ENCODE data around the gene LTBP1. TPM values are rescaled to one million over a fixed set of nuclear protein-coding genes. Genes with fewer than 3 reads are reported as not detected.

The LTBP1 gene
- total RNA-seq, 1 experiment from 2014 or later, result 28.5 TPM

- no peak overlapping the region for H3K18ac ChIP-seq (ENCODE audit: insufficient read length, low read depth, low read length)
- no peaks in the 10 kb centered on the region for H3K9me3 Mint-ChIP-seq
- H2BK20ac ChIP-seq (ENCODE audit: low read depth, low read length, poor library complexity, severe bottlenecking), result no peak overlapping the region
- no peak overlapping the region for H3K23ac ChIP-seq (ENCODE audit: insufficient read length, low read depth, low read length)
- H3K56ac ChIP-seq (ENCODE audit: insufficient read length, low read depth, low read length), result no peak overlapping the region
- H4K5ac ChIP-seq (ENCODE audit: insufficient read length, low read depth, low read length), result no peak overlapping the region
- no peak overlapping the region for H2BK12ac ChIP-seq (ENCODE audit: insufficient read length, low read depth, low read length)
- H3K27me3 ChIP-seq (ENCODE audit: insufficient read depth, low read length), result no peaks in the 10 kb centered on the region
- WGBS (ENCODE audit: extremely low coverage, insufficient read length, low lambda C conversion rate), result no CpG with 5 or more reads among the region's 4 CpGs
- no peaks in the 10 kb centered on the region for H3K23me2 ChIP-seq (ENCODE audit: insufficient read length, low read depth, low read length, poor library complexity, severe bottlenecking)
- no peak overlapping the region for H3K4me2 ChIP-seq (ENCODE audit: insufficient read depth, insufficient read length, low read length)
- no peak for DNase-seq
- no peaks in the 10 kb centered on the region for H3K4me1 Mint-ChIP-seq
- no peak overlapping the region for H2BK15ac ChIP-seq (ENCODE audit: low read depth, low read length)
- TF ChIP-seq, protein P1, sequence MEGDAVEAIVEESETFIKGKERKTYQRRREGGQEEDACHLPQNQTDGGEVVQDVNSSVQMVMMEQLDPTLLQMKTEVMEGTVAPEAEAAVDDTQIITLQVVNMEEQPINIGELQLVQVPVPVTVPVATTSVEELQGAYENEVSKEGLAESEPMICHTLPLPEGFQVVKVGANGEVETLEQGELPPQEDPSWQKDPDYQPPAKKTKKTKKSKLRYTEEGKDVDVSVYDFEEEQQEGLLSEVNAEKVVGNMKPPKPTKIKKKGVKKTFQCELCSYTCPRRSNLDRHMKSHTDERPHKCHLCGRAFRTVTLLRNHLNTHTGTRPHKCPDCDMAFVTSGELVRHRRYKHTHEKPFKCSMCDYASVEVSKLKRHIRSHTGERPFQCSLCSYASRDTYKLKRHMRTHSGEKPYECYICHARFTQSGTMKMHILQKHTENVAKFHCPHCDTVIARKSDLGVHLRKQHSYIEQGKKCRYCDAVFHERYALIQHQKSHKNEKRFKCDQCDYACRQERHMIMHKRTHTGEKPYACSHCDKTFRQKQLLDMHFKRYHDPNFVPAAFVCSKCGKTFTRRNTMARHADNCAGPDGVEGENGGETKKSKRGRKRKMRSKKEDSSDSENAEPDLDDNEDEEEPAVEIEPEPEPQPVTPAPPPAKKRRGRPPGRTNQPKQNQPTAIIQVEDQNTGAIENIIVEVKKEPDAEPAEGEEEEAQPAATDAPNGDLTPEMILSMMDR (conservative IDR thresholded peaks at IDR 0.05), result no peak
- no peak overlapping the region for H3K9ac ChIP-seq (ENCODE audit: extremely low read depth, insufficient read length, low read length)
- H3K4me1 ChIP-seq (ENCODE audit: insufficient read depth, low read length), result no peaks in the 10 kb centered on the region
- H3K79me1 ChIP-seq (ENCODE audit: insufficient read depth, low read depth, low read length, poor library complexity, severe bottlenecking), result no peaks in the 10 kb centered on the region
- H3K27me3 Mint-ChIP-seq (ENCODE audit: low read depth), result no peaks in the 10 kb centered on the region
- H4K20me1 ChIP-seq (ENCODE audit: control insufficient read depth, insufficient read depth, insufficient read length), result no peaks in the 10 kb centered on the region
- H3K4ac ChIP-seq (ENCODE audit: low read depth, low read length), result no peak overlapping the region
- no peaks in the 10 kb centered on the region for H3K9me3 ChIP-seq (ENCODE audit: control insufficient read depth, low read depth, low read length)
- no peaks in the 10 kb centered on the region for H3K36me3 Mint-ChIP-seq (ENCODE audit: insufficient read depth in 1 of 3, low read depth in 3 of 3)
- H2AFZ ChIP-seq (ENCODE audit: low read length), result no peak overlapping the region
- H3T11ph ChIP-seq (ENCODE audit: low read length), result no peak overlapping the region
- H4K8ac ChIP-seq (replicated peaks; ENCODE audit: insufficient read length, low read depth, low read length), result no peak overlapping the region
- H2BK120ac ChIP-seq (ENCODE audit: low read depth, low read length, poor library complexity, severe bottlenecking), result no peak overlapping the region
- no peak overlapping the region for H3K14ac ChIP-seq (ENCODE audit: insufficient read depth, low read length)
- no peak overlapping the region for H2AK5ac ChIP-seq (ENCODE audit: insufficient read length, low read length)
- H3K79me2 ChIP-seq (ENCODE audit: insufficient read depth, low read length), result no peaks in the 10 kb centered on the region
- H3K4me3 Mint-ChIP-seq, result no peak overlapping the region
- no peak overlapping the region for H3K27ac ChIP-seq (ENCODE audit: insufficient read length, low read depth, low read length)
- H4K91ac ChIP-seq (ENCODE audit: insufficient read length, low read depth, low read length), result no peak overlapping the region
- no peak overlapping the region for H3K27ac Mint-ChIP-seq
- no peak overlapping the region for H2BK5ac ChIP-seq (ENCODE audit: insufficient read length, low read length)
Observed at GRCh38 chr2:33337981-33338380, 391.2 kb downstream of the LTBP1 start.
